Natural killer cell (primary cell): ENCODE measurements around the gene FHL1. TPM values are rescaled to one million over a fixed set of nuclear protein-coding genes. Genes with fewer than 3 reads are reported as not detected.

Experiments used
- ATAC-seq, 3 donors: fragments of 150-1000 bp in 2 of 3; fragments of 200-7000 bp in 1 of 3; cut with Tn5 transposase; 1 replicate in 1 of 3; 2 replicates in 2 of 3; pipeline ENCODE4 v1.10.0; 2021; ENCODE audit warnings: mild to moderate bottlenecking in 2 of 3, moderate library complexity in 2 of 3
- DNase-seq, 2 donors: peaks; one replicate each; pipeline versions ENCODE4 v3.0.0 to v3.0.0-alpha.2; 2013 to 2021; ENCODE audit warnings: mixed read lengths in 1 of 2
- H3K27ac ChIP-seq: one replicate; pipeline ENCODE4 v1.5.1; 2013; ENCODE audit warnings: mild to moderate bottlenecking, low read length
- H3K27me3 ChIP-seq: one replicate; pipeline ENCODE4 v1.6.1; 2013; ENCODE audit warnings: low read length; ENCODE audit not compliant: control insufficient read depth, insufficient read depth
- H3K36me3 ChIP-seq: one replicate; pipeline ENCODE4 v1.6.1; 2013; ENCODE audit warnings: low read length; ENCODE audit not compliant: control insufficient read depth, insufficient read depth
- H3K4me1 ChIP-seq: one replicate; pipeline ENCODE4 v1.6.1; 2013; ENCODE audit warnings: low read length; ENCODE audit not compliant: control insufficient read depth, insufficient read depth
- H3K4me3 ChIP-seq: one replicate; pipeline ENCODE4 v1.5.1; 2013; ENCODE audit warnings: low read length
- H3K9me3 ChIP-seq: one replicate; pipeline ENCODE4 v1.6.1; 2013; ENCODE audit warnings: low read length; ENCODE audit not compliant: control insufficient read depth, insufficient read depth
- H3K27ac Mint-ChIP-seq, 2 donors: one replicate each; pipeline ENCODE4 v1.8.0; 2022; ENCODE audit warnings: mild to moderate bottlenecking in 2 of 2, mixed read lengths in 2 of 2, moderate library complexity in 1 of 2
- H3K27me3 Mint-ChIP-seq, 2 donors: one replicate each; pipeline ENCODE4 v1.8.0; 2022; ENCODE audit warnings: low read depth in 2 of 2, mixed read lengths in 2 of 2
- H3K36me3 Mint-ChIP-seq: one replicate; pipeline ENCODE4 v1.8.0; 2022; ENCODE audit warnings: mixed read lengths
- H3K4me1 Mint-ChIP-seq, 2 donors: one replicate each; pipeline ENCODE4 v1.8.0; 2022; ENCODE audit warnings: mixed read lengths in 2 of 2
- H3K4me3 Mint-ChIP-seq: one replicate; pipeline ENCODE4 v1.8.0; 2022; ENCODE audit warnings: mild to moderate bottlenecking, moderate library complexity, mixed read lengths
- H3K9me3 Mint-ChIP-seq, 2 donors: one replicate each; pipeline ENCODE4 v1.8.0; 2022; ENCODE audit warnings: mixed read lengths in 2 of 2
- CTCF ChIP-seq: fragments of 200-600 bp; IDR thresholded peaks from one replicate; pipeline ENCODE4 v1.8.0; 2022; ENCODE audit warnings: antibody characterized with exemption
- WGBS: methylation state at CpG from one replicate; pipeline ENCODE4 v1.1.7; 2013; ENCODE audit warnings: missing lambda C conversion rate; ENCODE audit not compliant: insufficient coverage; 5-methylcytosine and 5-hydroxymethylcytosine counted together
- intact Hi-C: fragments of 100-400 bp; cut with micrococcal nuclease; formaldehyde crosslinking; loops from one replicate; pipeline ENCODE4 v1.14.2; 2022
- total RNA-seq, 4 donors: library from RNA; stranded (reverse); fragments of 120-200 nt in 1 of 4; gene quantifications; one replicate each; pipeline versions ENCODE4 v1.2.3 to v1.2.4, GENCODE V29; 2013 to 2022

The FHL1 gene
- total RNA-seq, 3 donors from 2014 or later (not counting 1 experiment from before 2014, with no cell fraction given): 3.2 to 5.7 (median 3.7) TPM

GRCh38 chrX:136159611-136160025 lies 12.3 kb downstream of the FHL1 start:
- peaks cover 0 to 3% of the 10 kb centered on the region in 2 donors for H3K27me3 Mint-ChIP-seq
- no peak for DNase-seq
- intact Hi-C loops: no loop called here
- no peaks in the 10 kb centered on the region for H3K27me3 ChIP-seq
- no peaks in the 10 kb centered on the region for H3K4me1 Mint-ChIP-seq
- no peak overlapping the region for H3K4me3 ChIP-seq
- no peak overlapping the region for H3K27ac Mint-ChIP-seq
- no peaks in the 10 kb centered on the region for H3K9me3 Mint-ChIP-seq
- no peak for TF ChIP-seq CTCF
- no peak overlapping the region for H3K4me3 Mint-ChIP-seq
- no peaks in the 10 kb centered on the region for H3K9me3 ChIP-seq
- H3K27ac ChIP-seq: no peak overlapping the region
- no peaks in the 10 kb centered on the region for H3K36me3 Mint-ChIP-seq
- H3K36me3 ChIP-seq: no peaks in the 10 kb centered on the region
- ATAC-seq: no peak
- WGBS: 39% methylated on average over 2 of the region's 2 CpGs
- H3K4me1 ChIP-seq: no peaks in the 10 kb centered on the region

- Mint-ChIP-seq H3K36me3 (no peaks in the 10 kb centered on the region), H3K4me3 (no peak overlapping the region), H3K27ac (no peak overlapping the region), H3K4me1 (no peaks in the 10 kb centered on the region), H3K9me3 (no peaks in the 10 kb centered on the region), H3K27me3 (peaks cover 0 to 9% of the 10 kb centered on the region in 2 donors)
- peak; percentile 8 for TF ChIP-seq CTCF
- Histone ChIP-seq H3K27me3 (no peaks in the 10 kb centered on the region), H3K36me3 (no peaks in the 10 kb centered on the region), H3K4me1 (no peaks in the 10 kb centered on the region), H3K27ac (no peak overlapping the region), H3K9me3 (no peaks in the 10 kb centered on the region), H3K4me3 (no peak overlapping the region)
- 57% methylated on average over 8 of the region's 9 CpGs for WGBS
- ATAC-seq: peak in 2 of 3 donors; percentile 44 to 49
- peak in 1 of 2 donors; percentile 58 for DNase-seq
- intact Hi-C loops: no loop called here
Measured at GRCh38 chrX:136162827-136163570, 15.7 kb downstream of the FHL1 start.

- H3K27ac Mint-ChIP-seq: no peak overlapping the region
- no peaks in the 10 kb centered on the region for H3K9me3 Mint-ChIP-seq
- H3K9me3 ChIP-seq: no peaks in the 10 kb centered on the region
- H3K27me3 Mint-ChIP-seq: peaks cover 0 to 10% of the 10 kb centered on the region in 2 donors
- H3K36me3 ChIP-seq: no peaks in the 10 kb centered on the region
- no peaks in the 10 kb centered on the region for H3K4me1 Mint-ChIP-seq
- ATAC-seq (no peak), DNase-seq (no peak)
- no peak overlapping the region for H3K4me3 ChIP-seq
- H3K4me1 ChIP-seq: no peaks in the 10 kb centered on the region
- H3K27me3 ChIP-seq: no peaks in the 10 kb centered on the region
- no peak for TF ChIP-seq CTCF
- H3K4me3 Mint-ChIP-seq: no peak overlapping the region
- no peaks in the 10 kb centered on the region for H3K36me3 Mint-ChIP-seq
- WGBS: no CpG with 5 or more reads among the region's 1 CpG
- no peak overlapping the region for H3K27ac ChIP-seq
- intact Hi-C loops: no loop called here
Measured at GRCh38 chrX:136163689-136164088, 16.4 kb downstream of the FHL1 start.

- Mint-ChIP-seq H3K9me3 (no peaks in the 10 kb centered on the region), H3K27ac (no peak overlapping the region), H3K4me3 (no peak overlapping the region), H3K36me3 (no peaks in the 10 kb centered on the region), H3K4me1 (no peaks in the 10 kb centered on the region), H3K27me3 (peaks cover 0 to 10% of the 10 kb centered on the region in 2 donors)
- DNase-seq: no peak
- 62% methylated on average over 3 of the region's 3 CpGs for WGBS
- Histone ChIP-seq H3K9me3 (no peaks in the 10 kb centered on the region), H3K4me3 (no peak overlapping the region), H3K27me3 (no peaks in the 10 kb centered on the region), H3K36me3 (no peaks in the 10 kb centered on the region), H3K27ac (no peak overlapping the region), H3K4me1 (no peaks in the 10 kb centered on the region)
- no peak for ATAC-seq
- intact Hi-C loops: no loop called here
- TF ChIP-seq CTCF: no peak
Measured at GRCh38 chrX:136165406-136165805, 18.1 kb downstream of the FHL1 start.
